ENCODE data around the gene POLR3G.

Gene POLR3G

DNA sequence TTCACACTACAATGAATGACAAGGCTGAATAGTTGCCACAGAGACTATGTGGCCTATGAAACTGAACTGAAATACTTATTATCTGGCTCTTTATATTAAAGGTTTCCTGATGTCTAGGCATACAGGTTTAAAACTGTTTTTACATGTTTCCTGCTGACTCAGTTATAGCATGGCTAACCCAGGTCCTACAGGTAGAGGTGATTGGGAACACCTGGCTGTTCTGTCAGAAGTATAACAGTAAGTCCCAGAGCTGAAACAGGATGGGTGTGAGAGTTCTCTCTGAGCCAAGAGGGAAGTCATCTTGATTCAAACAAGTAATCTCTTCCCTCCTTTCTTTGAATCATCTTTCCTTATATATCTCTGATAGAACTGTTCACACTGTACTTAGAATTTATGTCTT lies 79.0 kb downstream of the POLR3G start:
- no peak overlapping the region for H3K4me3 ChIP-seq (ENCODE audit: low read length)
- peaks cover 10% of the 10 kb centered on the region; the same call in 1 of the 2 replicates for H3K27me3 ChIP-seq (ENCODE audit: insufficient read depth, low read length)
- H3K27ac ChIP-seq (ENCODE audit: low read depth, low read length): peak overlapping the region; percentile 74; the same call in 1 of the 2 replicates
- peaks cover 47% of the 10 kb centered on the region for H3K4me1 ChIP-seq (ENCODE audit: insufficient read depth, low read length)
- no peak overlapping the region for H3K9ac ChIP-seq (ENCODE audit: low read depth, low read length)
- H3K9me3 ChIP-seq (ENCODE audit: insufficient read depth, low read depth, low read length): no peaks in the 10 kb centered on the region
- H3K36me3 ChIP-seq (ENCODE audit: insufficient read depth, low read length): no peaks in the 10 kb centered on the region

DNA sequence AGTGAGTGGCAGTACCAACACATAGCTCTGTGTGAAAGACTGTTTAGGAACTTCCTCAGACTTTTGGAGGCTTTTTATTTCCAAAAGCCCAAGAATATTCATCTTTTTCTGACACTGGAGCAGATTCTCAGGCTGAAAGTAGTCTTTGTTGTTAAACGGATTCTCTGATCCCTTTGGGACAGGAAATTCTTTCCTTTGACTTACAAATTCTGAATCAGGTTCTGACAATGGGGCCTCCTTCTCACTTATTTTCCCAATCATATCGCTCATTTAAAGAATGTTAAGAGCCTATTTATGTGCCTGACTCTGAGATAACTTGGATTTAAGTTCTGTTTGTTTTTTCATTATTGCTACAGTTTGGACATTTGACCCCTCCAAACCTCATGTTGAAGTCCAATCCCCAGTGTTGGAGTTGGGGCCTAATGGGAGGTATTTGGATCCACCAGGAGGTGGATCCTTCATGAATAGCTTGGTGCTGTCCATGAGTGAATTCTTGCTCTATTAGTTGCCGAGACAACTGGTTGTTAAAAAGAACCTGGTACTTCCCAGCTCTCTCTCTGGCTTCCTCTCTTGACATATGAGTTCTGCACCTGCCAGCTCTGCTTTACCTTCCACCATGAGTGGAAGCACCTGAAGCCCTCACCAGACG lies 79.8 kb downstream of the POLR3G start:
- H3K4me3 ChIP-seq (ENCODE audit: low read length): no peak overlapping the region

DNA sequence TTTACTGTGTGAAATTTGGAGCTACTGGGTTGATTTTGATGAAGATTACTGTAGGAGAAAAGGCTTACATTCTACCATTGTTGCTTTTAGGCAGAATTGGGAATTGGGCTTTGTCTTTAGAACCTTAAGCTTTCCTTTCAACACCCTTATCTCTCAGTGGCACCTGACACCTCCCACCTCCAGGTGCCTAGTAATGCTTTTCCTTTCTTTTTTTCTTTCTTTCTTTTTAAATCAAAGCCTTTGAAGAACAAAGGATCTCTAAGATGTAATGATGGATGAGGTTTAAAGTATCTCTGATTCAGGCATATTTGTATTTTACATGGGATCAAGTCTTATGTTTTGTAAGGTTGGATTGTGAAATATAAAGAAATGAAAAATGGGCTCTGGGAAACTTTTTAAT lies 81.0 kb downstream of the POLR3G start:
- Histone ChIP-seq H3K27me3 (ENCODE audit: insufficient read depth, low read length) (peaks cover 10% of the 10 kb centered on the region; the same call in 1 of the 2 replicates), H3K4me1 (ENCODE audit: insufficient read depth, low read length) (peaks cover 58% of the 10 kb centered on the region), H3K36me3 (ENCODE audit: insufficient read depth, low read length) (no peaks in the 10 kb centered on the region), H3K9me3 (ENCODE audit: insufficient read depth, low read depth, low read length) (no peaks in the 10 kb centered on the region), H3K4me3 (ENCODE audit: low read length) (no peak overlapping the region), H3K9ac (ENCODE audit: low read depth, low read length) (no peak overlapping the region), H3K27ac (ENCODE audit: low read depth, low read length) (no peak overlapping the region)

More for the DNA sequence above, 79.8 kb downstream of the POLR3G start:
- H3K36me3 ChIP-seq (ENCODE audit: insufficient read depth, low read length): no peaks in the 10 kb centered on the region
- H3K9me3 ChIP-seq (ENCODE audit: insufficient read depth, low read depth, low read length): no peaks in the 10 kb centered on the region
- peak overlapping the region; percentile 74 for H3K27ac ChIP-seq (ENCODE audit: low read depth, low read length)
- WGBS: 55% methylated on average over 4 of the region's 4 CpGs
- peaks cover 10% of the 10 kb centered on the region; the same call in 1 of the 2 replicates for H3K27me3 ChIP-seq (ENCODE audit: insufficient read depth, low read length)
- no peak overlapping the region for H3K9ac ChIP-seq (ENCODE audit: low read depth, low read length)
- H3K4me1 ChIP-seq (ENCODE audit: insufficient read depth, low read length): peaks cover 46% of the 10 kb centered on the region

DNA sequence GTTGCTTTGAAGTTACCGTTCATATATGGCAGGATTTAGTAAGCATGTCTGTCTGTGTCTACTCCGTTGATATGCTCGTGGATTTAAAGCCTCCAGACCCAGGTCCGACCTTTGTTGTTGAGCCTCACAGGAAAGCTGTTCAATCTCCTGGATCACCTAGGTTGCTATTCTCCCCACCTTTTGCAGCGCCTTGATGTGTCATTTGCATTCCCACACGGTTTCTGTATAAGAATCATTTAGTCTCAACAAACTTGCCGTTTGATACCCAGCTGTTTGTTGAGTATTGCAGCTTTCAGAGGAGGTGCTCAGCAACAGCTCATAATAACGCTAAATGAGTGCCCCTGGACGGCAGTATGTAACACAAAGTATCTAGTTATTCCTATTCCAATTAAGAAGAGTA lies 82.7 kb downstream of the POLR3G start:
- Histone ChIP-seq H3K4me3 (ENCODE audit: low read length) (peak overlapping the region; percentile 75), H3K9me3 (ENCODE audit: insufficient read depth, low read depth, low read length) (no peaks in the 10 kb centered on the region), H3K27me3 (ENCODE audit: insufficient read depth, low read length) (peaks cover 10% of the 10 kb centered on the region; the same call in 1 of the 2 replicates), H3K27ac (ENCODE audit: low read depth, low read length) (no peak overlapping the region), H3K36me3 (ENCODE audit: insufficient read depth, low read length) (no peaks in the 10 kb centered on the region), H3K4me1 (ENCODE audit: insufficient read depth, low read length) (peaks cover 75% of the 10 kb centered on the region), H3K9ac (ENCODE audit: low read depth, low read length) (peak overlapping the region; percentile 86)
- WGBS: 8% methylated on average over 8 of the region's 9 CpGs

DNA sequence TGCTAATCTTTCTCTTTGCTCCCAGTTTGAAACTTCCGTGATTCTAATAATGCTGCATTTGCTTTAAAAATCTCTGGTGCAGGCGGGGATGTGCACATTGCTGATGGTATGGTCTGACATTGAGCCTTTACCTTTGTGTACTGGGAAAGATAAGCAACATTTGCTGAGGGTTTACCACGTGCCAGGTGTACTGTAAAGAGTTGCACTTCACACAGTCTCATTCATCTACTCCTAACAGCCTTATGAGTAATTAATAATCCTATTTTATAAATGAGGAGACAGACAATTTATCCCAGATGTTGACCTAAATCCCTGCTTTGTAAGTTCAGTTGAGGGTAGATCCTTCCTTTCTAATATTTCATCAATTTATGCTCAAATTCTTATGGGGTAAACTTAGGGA lies 83.2 kb downstream of the POLR3G start:
- Histone ChIP-seq H3K9me3 (ENCODE audit: insufficient read depth, low read depth, low read length) (no peaks in the 10 kb centered on the region), H3K4me1 (ENCODE audit: insufficient read depth, low read length) (peaks cover 80% of the 10 kb centered on the region), H3K36me3 (ENCODE audit: insufficient read depth, low read length) (no peaks in the 10 kb centered on the region), H3K27me3 (ENCODE audit: insufficient read depth, low read length) (peaks cover 10% of the 10 kb centered on the region; the same call in 1 of the 2 replicates), H3K4me3 (ENCODE audit: low read length) (peak overlapping the region; percentile 75), H3K27ac (ENCODE audit: low read depth, low read length) (peak overlapping the region; percentile 61; the same call in 1 of the 2 replicates), H3K9ac (ENCODE audit: low read depth, low read length) (peak overlapping the region; percentile 86)
- 15% methylated on average over 2 of the region's 3 CpGs for WGBS

DNA sequence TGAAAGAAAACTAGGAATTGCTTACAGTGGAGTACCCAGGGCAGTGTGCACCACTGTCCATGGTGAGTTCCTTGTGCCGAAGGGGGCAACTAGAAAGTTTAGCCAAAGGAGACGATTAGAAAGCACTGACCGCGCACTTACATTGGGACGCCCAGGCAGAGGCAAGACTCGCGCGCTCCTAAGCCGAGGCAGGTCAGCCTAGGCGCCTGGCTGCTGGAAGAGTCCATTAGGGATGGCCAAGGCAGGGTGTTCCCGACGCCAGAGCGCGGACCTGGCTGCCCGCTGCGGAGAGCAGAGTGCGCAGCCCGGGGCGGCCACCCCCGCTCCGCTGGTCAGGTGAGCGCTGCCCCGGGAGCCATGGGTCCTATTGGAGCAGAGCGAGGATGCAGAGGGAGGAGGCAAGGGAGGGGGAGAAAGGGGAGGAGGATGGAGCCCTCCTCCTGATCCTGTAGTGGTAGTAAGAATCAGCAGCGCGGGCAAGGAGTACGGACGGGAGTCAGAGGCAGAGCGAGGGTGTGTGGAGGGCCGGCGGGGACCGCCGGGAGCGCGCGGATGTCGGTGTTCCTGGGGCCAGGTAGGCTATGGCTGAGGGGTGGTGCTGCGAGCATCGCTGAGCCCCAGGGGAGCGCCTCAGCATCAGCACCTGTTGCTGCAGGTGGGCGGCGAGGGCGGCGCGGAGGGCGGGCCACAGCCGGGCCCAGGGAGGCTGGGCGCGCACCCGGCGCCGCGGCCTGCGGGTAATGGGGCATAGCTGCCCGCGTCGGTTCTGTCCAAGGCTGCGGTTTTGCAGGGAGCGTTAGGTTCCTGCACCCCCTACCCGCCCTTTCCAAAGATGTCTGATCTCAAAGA lies 83.9 kb downstream of the POLR3G start, which contains the start of gene ADGRV1:
Gene ADGRV1 (plus strand): TSS at position 454 of the 849 bp plus-strand sequence. CDS start 99 bp downstream, at position 553.
- Histone ChIP-seq H3K27ac (ENCODE audit: low read depth, low read length) (peak within 1 kb of the TSS; percentile 80), H3K4me3 (ENCODE audit: low read length) (peak within 1 kb of the TSS; percentile 75)

DNA sequence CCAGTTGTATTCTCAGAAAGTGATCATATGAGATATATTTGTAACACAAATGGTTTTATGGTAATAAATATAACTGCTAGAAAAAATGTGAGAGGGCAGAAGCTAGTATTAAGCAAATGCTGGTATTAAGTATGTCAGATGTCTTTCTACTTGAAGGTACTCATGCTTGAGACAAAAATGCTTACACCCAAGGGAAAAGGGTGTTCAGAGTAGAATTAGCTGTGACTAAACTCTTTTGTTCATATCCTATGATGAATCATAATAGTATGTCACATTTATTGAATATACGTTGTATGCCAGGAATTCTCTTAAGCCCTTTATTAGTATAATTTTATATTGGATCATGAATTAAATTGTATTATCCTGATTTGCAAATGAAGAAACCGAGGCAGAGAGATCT lies 86.1 kb downstream of the POLR3G start:
- Histone ChIP-seq H3K27me3 (ENCODE audit: insufficient read depth, low read length) (peaks cover 10% of the 10 kb centered on the region; the same call in 1 of the 2 replicates), H3K4me3 (ENCODE audit: low read length) (peak overlapping the region; percentile 75), H3K27ac (ENCODE audit: low read depth, low read length) (no peak overlapping the region), H3K9ac (ENCODE audit: low read depth, low read length) (no peak overlapping the region), H3K4me1 (ENCODE audit: insufficient read depth, low read length) (peaks cover 69% of the 10 kb centered on the region), H3K36me3 (ENCODE audit: insufficient read depth, low read length) (no peaks in the 10 kb centered on the region), H3K9me3 (ENCODE audit: insufficient read depth, low read depth, low read length) (no peaks in the 10 kb centered on the region)
- WGBS: no CpG with 5 or more reads among the region's 2 CpGs

More for the DNA sequence above, 83.9 kb downstream of the POLR3G start, which contains the start of gene ADGRV1:
- WGBS: under 1% methylated on average over 60 of the region's 60 CpGs
- H3K4me1 ChIP-seq (ENCODE audit: insufficient read depth, low read length): peaks cover 83% of the 10 kb centered on the region
- H3K9ac ChIP-seq (ENCODE audit: low read depth, low read length): peak within 1 kb of the TSS; percentile 86
- H3K9me3 ChIP-seq (ENCODE audit: insufficient read depth, low read depth, low read length): no peaks in the 10 kb centered on the region
- H3K36me3 ChIP-seq (ENCODE audit: insufficient read depth, low read length): no peaks in the 10 kb centered on the region
- H3K27me3 ChIP-seq (ENCODE audit: insufficient read depth, low read length): peaks cover 10% of the 10 kb centered on the region; the same call in 1 of the 2 replicates

DNA sequence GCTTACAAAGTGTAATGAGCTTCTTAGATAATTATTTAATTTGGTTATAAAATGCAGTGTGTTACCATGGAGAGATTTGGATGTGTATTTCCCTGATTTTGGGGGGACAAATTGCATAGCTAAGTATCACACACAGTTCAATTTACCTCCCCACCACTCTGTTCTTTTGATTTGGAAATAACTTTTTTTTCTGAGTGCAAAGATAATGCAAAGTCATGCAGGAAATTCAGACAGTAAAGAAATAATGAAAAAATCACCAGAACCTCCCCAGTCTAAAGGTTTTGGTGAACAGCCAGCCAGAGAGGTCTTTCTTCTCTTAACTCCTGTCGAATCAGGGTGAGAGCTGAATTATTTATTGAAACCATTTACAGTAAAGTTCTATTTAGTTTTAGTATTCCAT lies 87.1 kb downstream of the POLR3G start:
- Histone ChIP-seq H3K4me3 (ENCODE audit: low read length) (peak overlapping the region; percentile 75; the same call in 1 of the 2 replicates), H3K9ac (ENCODE audit: low read depth, low read length) (no peak overlapping the region), H3K4me1 (ENCODE audit: insufficient read depth, low read length) (peaks cover 59% of the 10 kb centered on the region), H3K27ac (ENCODE audit: low read depth, low read length) (peak overlapping the region; percentile 14; the same call in 1 of the 2 replicates), H3K27me3 (ENCODE audit: insufficient read depth, low read length) (peaks cover 9% of the 10 kb centered on the region; the same call in 1 of the 2 replicates), H3K36me3 (ENCODE audit: insufficient read depth, low read length) (no peaks in the 10 kb centered on the region), H3K9me3 (ENCODE audit: insufficient read depth, low read depth, low read length) (no peaks in the 10 kb centered on the region)
- WGBS: no CpG with 5 or more reads among the region's 1 CpG

DNA sequence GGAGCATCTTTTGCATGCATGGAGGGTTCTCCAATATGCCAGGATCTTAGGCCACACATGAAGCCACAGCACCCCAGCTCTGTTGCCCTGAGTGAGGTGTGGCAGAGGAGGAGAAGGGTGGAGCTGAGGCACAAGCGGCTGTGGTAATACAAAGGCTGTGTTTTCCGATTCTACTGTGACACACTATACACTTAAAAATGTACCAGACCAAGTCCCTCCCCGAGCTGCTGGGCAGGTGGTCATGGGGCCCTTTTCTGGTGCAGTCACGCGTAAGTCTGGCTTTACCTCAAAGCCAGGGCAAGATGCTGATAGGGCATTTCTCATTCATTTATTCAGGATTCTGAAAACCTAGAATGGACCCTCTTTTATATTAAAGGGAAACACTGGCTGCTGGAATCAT lies 87.7 kb downstream of the POLR3G start:
- Histone ChIP-seq H3K9me3 (ENCODE audit: insufficient read depth, low read depth, low read length) (no peaks in the 10 kb centered on the region; the same call in 1 of the 2 replicates), H3K4me3 (ENCODE audit: low read length) (peak overlapping the region; percentile 18), H3K4me1 (ENCODE audit: insufficient read depth, low read length) (peaks cover 54% of the 10 kb centered on the region), H3K27me3 (ENCODE audit: insufficient read depth, low read length) (peaks cover 3% of the 10 kb centered on the region; the same call in 1 of the 2 replicates), H3K9ac (ENCODE audit: low read depth, low read length) (no peak overlapping the region), H3K36me3 (ENCODE audit: insufficient read depth, low read length) (no peaks in the 10 kb centered on the region), H3K27ac (ENCODE audit: low read depth, low read length) (peak overlapping the region; percentile 38; the same call in 1 of the 2 replicates)
- 60% methylated on average over 5 of the region's 5 CpGs for WGBS

DNA sequence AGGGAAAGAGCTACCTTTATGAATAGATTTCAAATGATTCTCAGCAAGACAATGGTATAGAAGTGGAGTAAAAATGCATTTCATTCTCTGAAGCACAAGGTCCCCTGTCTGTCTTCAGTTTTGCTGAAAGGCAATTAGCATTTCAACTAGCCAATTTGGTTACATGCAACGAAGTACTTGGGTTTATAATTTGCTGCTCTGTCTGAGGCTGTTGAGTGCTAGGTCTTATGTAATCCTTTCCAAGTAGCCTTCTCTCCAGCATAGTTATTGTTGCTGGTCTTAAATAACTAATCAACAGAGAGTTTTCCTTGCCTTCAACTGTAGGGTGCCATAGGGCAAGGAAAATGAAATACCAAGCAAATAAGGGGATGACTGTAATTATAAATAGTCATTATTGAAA lies 88.4 kb downstream of the POLR3G start:
- peak overlapping the region; percentile 12 for H3K4me3 ChIP-seq (ENCODE audit: low read length)
- no peaks in the 10 kb centered on the region for H3K36me3 ChIP-seq (ENCODE audit: insufficient read depth, low read length)
- H3K27ac ChIP-seq (ENCODE audit: low read depth, low read length): peak overlapping the region; percentile 64
- peaks cover under 1% of the 10 kb centered on the region; the same call in 1 of the 2 replicates for H3K9me3 ChIP-seq (ENCODE audit: insufficient read depth, low read depth, low read length)
- WGBS: 9% methylated on average over 1 of the region's 1 CpG
- peaks cover 50% of the 10 kb centered on the region for H3K4me1 ChIP-seq (ENCODE audit: insufficient read depth, low read length)
- no peak overlapping the region for H3K9ac ChIP-seq (ENCODE audit: low read depth, low read length)
- H3K27me3 ChIP-seq (ENCODE audit: insufficient read depth, low read length): no peaks in the 10 kb centered on the region

All from HUES64 (cell line).